ENCODE results near the gene EHD4. TPM values are rescaled to one million over a fixed set of nuclear protein-coding genes. Genes with fewer than 3 reads are reported as not detected.

The EHD4 gene
- total and polyA plus RNA-seq, 2 experiments from 2014 or later: 27.3 to 34.7 TPM

- Histone ChIP-seq H3K27me3 (no peaks in the 10 kb centered on the region), H3K4me3 (no peak overlapping the region), H3K4me2 (peak overlapping the region; percentile 46), H3K9me2 (replicated peaks; ENCODE audit: insufficient read depth) (no peaks in the 10 kb centered on the region), H3K9me3 (ENCODE audit: low read depth) (no peaks in the 10 kb centered on the region), H3K36me3 (replicated peaks; ENCODE audit: insufficient read depth, low read depth) (no peaks in the 10 kb centered on the region), H3K79me2 (peaks cover 68% of the 10 kb centered on the region), H3K27ac (peak overlapping the region; percentile 80), H3K4me1 (ENCODE audit: insufficient read depth) (peaks cover 36% of the 10 kb centered on the region), H4K20me1 (ENCODE audit: insufficient read depth, poor library complexity, severe bottlenecking) (no peaks in the 10 kb centered on the region), H2AFZ (no peak overlapping the region)
- 44% methylated on average over 21 of the region's 21 CpGs for WGBS (ENCODE audit: low lambda C conversion rate, missing lambda C conversion rate)
- peak; percentile 61 for DNase-seq (ENCODE audit: low spot score)
- TF ChIP-seq EZH2phosphoT487 (IDR thresholded peaks at IDR 0.05; ENCODE audit: low read depth, severe bottlenecking, unreplicated experiment) (no peak), EZH2 (IDR thresholded peaks at IDR 0.05; ENCODE audit: borderline replicate concordance) (no peak), CTCF (IDR thresholded peaks at IDR 0.05; ENCODE audit: poor library complexity) (no peak)
Measured at GRCh38 chr15:41955807-41956525, 16.4 kb downstream of the EHD4 start.

GRCh38 chr15:41955100-41955499 is 17.3 kb downstream of the EHD4 start:
- no peak for DNase-seq (ENCODE audit: low spot score)
- Histone ChIP-seq H3K4me2 (no peak overlapping the region), H3K9me2 (replicated peaks; ENCODE audit: insufficient read depth) (no peaks in the 10 kb centered on the region), H3K9me3 (ENCODE audit: low read depth) (no peaks in the 10 kb centered on the region), H3K36me3 (replicated peaks; ENCODE audit: insufficient read depth, low read depth) (no peaks in the 10 kb centered on the region), H3K27ac (peak overlapping the region; percentile 80), H3K4me1 (ENCODE audit: insufficient read depth) (peaks cover 45% of the 10 kb centered on the region), H4K20me1 (ENCODE audit: insufficient read depth, poor library complexity, severe bottlenecking) (no peaks in the 10 kb centered on the region), H3K79me2 (peaks cover 70% of the 10 kb centered on the region), H3K27me3 (no peaks in the 10 kb centered on the region), H2AFZ (no peak overlapping the region), H3K4me3 (no peak overlapping the region)
- 85% methylated on average over 7 of the region's 7 CpGs for WGBS (ENCODE audit: low lambda C conversion rate, missing lambda C conversion rate)
- TF ChIP-seq EZH2phosphoT487 (IDR thresholded peaks at IDR 0.05; ENCODE audit: low read depth, severe bottlenecking, unreplicated experiment) (no peak), EZH2 (IDR thresholded peaks at IDR 0.05; ENCODE audit: borderline replicate concordance) (no peak), CTCF (IDR thresholded peaks at IDR 0.05; ENCODE audit: poor library complexity) (no peak)

- peaks cover 61% of the 10 kb centered on the region for H3K79me2 ChIP-seq
Measured at GRCh38 chr15:41954036-41954435, 18.3 kb downstream of the EHD4 start.

More at GRCh38 chr15:41954036-41954435, 18.3 kb downstream of the EHD4 start:
- no peaks in the 10 kb centered on the region for H3K9me3 ChIP-seq (ENCODE audit: low read depth)
- peaks cover 54% of the 10 kb centered on the region for H3K4me1 ChIP-seq (ENCODE audit: insufficient read depth)
- no peak overlapping the region for H2AFZ ChIP-seq
- H3K4me2 ChIP-seq: no peak overlapping the region
- no peak for DNase-seq (ENCODE audit: low spot score)
- H3K4me3 ChIP-seq: no peak overlapping the region
- no peaks in the 10 kb centered on the region for H3K36me3 ChIP-seq (replicated peaks; ENCODE audit: insufficient read depth, low read depth)
- no peaks in the 10 kb centered on the region for H4K20me1 ChIP-seq (ENCODE audit: insufficient read depth, poor library complexity, severe bottlenecking)
- H3K27ac ChIP-seq: no peak overlapping the region
- H3K27me3 ChIP-seq: no peaks in the 10 kb centered on the region
- WGBS (ENCODE audit: low lambda C conversion rate, missing lambda C conversion rate): 72% methylated on average over 6 of the region's 6 CpGs
- H3K9me2 ChIP-seq (replicated peaks; ENCODE audit: insufficient read depth): no peaks in the 10 kb centered on the region
- TF ChIP-seq EZH2phosphoT487 (IDR thresholded peaks at IDR 0.05; ENCODE audit: low read depth, severe bottlenecking, unreplicated experiment) (no peak), CTCF (IDR thresholded peaks at IDR 0.05; ENCODE audit: poor library complexity) (no peak), EZH2 (IDR thresholded peaks at IDR 0.05; ENCODE audit: borderline replicate concordance) (no peak)

All from hepatocyte (in vitro differentiated cells).